ENCODE results near the gene C1orf159. TPM values are rescaled to one million over a fixed set of nuclear protein-coding genes. Genes with fewer than 3 reads are reported as not detected.

The C1orf159 gene
- total RNA-seq, 4 donors from 2014 or later = 2.8 to 6.4 (median 5.3) TPM

DNA sequence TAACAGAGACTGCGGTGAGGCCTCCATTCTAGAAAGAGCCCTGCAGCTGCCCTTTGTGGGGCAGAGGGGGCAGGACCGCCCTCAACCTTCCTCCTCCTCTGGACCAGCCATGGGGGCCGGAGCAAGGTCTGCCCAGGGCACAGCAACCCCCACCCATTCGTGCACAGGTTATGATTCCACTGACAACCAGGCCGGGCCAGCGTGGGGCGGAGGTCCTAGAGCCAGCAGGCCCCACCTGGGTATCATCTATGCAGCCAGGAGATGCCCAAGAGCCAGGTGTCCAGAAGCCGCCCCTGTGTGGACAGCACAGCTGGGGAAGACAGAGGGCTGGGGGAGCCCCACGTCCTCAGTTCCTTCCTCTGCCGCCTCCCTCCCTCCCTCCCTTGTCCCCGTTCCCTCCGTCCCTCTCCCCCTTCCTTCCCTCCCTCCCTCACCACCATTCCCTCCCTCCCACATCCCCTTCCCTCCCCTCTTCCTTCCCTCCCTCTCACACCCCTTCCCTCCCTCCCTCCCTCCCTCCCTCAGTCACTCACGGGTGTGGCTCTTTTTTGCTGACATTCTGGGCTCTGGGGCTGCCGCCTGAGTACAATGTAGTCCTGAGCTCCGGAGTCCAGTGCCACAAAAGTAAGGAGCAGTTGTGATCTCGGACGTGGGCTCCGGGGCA, 54.1 kb downstream of the C1orf159 start:
- intact Hi-C loops (cut with DNase I; ENCODE audit: low total_unique reads) = no loop called here
- H3K4me1 ChIP-seq = peaks cover 10 to 18% of the 10 kb centered on the region in 2 donors

GRCh38 chr1:1060281-1061000, 55.4 kb downstream of the C1orf159 start:
- TF ChIP-seq POLR2A (IDR thresholded peaks at IDR 0.05) = no peak
- Histone ChIP-seq H3K27me3 (peaks cover 48 to 58% (median 51%) of the 10 kb centered on the region in 3 donors), H3K9me3 (no peaks in the 10 kb centered on the region), H3K4me1 (peaks cover 10 to 18% of the 10 kb centered on the region in 2 donors), H3K4me3 (no peak overlapping the region), H3K36me3 (no peaks in the 10 kb centered on the region), H3K27ac (no peak overlapping the region)
- intact Hi-C loops (cut with DNase I; ENCODE audit: low total_unique reads) (no loop called here), in situ Hi-C loops (cut with MboI; ENCODE audit: low sequenced_read_pairs in 4 of 4) (loop anchor here in 2 of 4 donors (10.0 kb wide), 1 partner anchor 76 kb away; the partner anchor contains the start of gene PERM1 (in 2 of the 2))
- ATAC-seq (no peak), DNase-seq (no peak)

More for the DNA sequence above, 54.1 kb downstream of the C1orf159 start:
- Histone ChIP-seq H3K9me3 (no peaks in the 10 kb centered on the region), H3K4me3 (no peak overlapping the region), H3K27ac (no peak overlapping the region), H3K36me3 (no peaks in the 10 kb centered on the region), H3K27me3 (peaks cover 54 to 59% (median 58%) of the 10 kb centered on the region in 3 donors)
- DNase-seq (no peak), ATAC-seq (no peak)
- in situ Hi-C loops (cut with MboI; ENCODE audit: low sequenced_read_pairs in 4 of 4) = loop anchor here in 2 of 4 donors (10.0 kb wide), 1 partner anchor 77 kb away; the partner anchor contains the start of gene PERM1 (in 2 of the 2)
- TF ChIP-seq CTCF (IDR thresholded peaks at IDR 0.05 in 4 of 5, conservative IDR thresholded peaks at IDR 0.05 in 1 of 5) (no peak), POLR2A (IDR thresholded peaks at IDR 0.05) (no peak)

- H3K36me3 ChIP-seq = no peaks in the 10 kb centered on the region
- in situ Hi-C loops (cut with MboI; ENCODE audit: low sequenced_read_pairs in 4 of 4) (loop anchor here in 2 of 4 donors (10.0 kb wide), 1 partner anchor 75 kb away; the partner anchor contains the start of gene PERM1 (in 2 of the 2)), intact Hi-C loops (cut with DNase I; ENCODE audit: low total_unique reads) (loop anchor here (2.0 kb wide), 1 partner anchor 19 kb away; no protein-coding TSS in a partner anchor)
- DNase-seq (peak; percentile 65 to 82), ATAC-seq (peak; percentile 88 to 93)
- peak overlapping the region; percentile 47 to 83 (median 64) for H3K4me3 ChIP-seq
- H3K27ac ChIP-seq = no peak overlapping the region
- H3K4me1 ChIP-seq = peaks cover 10 to 18% of the 10 kb centered on the region in 2 donors
- H3K27me3 ChIP-seq = peaks cover 48 to 56% (median 51%) of the 10 kb centered on the region in 3 donors
- H3K9me3 ChIP-seq = no peaks in the 10 kb centered on the region
- TF ChIP-seq CTCF (IDR thresholded peaks at IDR 0.05 in 4 of 5, conservative IDR thresholded peaks at IDR 0.05 in 1 of 5) (peak in 1 of 5 experiments; percentile 6), POLR2A (IDR thresholded peaks at IDR 0.05) (peak in 1 of 2 donors; percentile 13)
These were observed 56.2 kb downstream of the C1orf159 start for GRCh38 chr1:1059494-1060280.

DNA sequence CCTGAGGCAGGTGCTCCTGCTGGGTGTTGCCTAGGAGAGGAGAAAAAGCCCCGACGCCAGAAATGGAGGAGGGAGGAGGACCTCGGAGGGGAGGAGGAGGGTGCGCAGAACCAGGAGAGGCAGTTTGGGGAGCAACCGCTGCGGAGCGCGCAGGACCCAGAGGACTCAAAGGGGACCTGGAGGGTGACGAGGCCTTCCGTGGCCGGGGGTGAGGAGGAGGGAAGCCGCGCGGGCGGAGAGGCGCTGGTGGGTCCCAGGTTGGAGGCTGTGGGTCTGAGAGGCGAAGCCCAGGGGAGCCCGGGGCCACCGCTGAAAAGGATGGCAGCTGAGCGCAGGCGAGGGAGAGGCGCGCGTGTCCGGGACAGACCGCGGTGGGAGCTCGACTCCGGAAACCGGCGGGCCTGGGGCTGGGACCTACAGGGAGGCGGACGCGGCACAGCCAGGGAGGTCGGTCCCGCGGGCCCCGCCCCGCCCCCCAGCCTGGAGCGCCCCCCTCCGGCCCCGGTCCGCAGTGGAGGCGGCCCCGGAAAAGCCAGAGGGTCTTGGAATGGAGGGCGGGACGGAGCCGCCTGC, 56.9 kb downstream of the C1orf159 start:
- H3K9me3 ChIP-seq = no peaks in the 10 kb centered on the region
- H3K36me3 ChIP-seq = no peaks in the 10 kb centered on the region
- in situ Hi-C loops (cut with MboI; ENCODE audit: low sequenced_read_pairs in 4 of 4) (no loop called here), intact Hi-C loops (cut with DNase I; ENCODE audit: low total_unique reads) (loop anchor here (2.0 kb wide), 1 partner anchor 18 kb away; no protein-coding TSS in a partner anchor)
- no peak for DNase-seq
- H3K4me3 ChIP-seq = peak overlapping the region; percentile 47 to 83 (median 64)
- ATAC-seq = peak; percentile 57 to 62
- peaks cover 42 to 50% (median 45%) of the 10 kb centered on the region in 3 donors for H3K27me3 ChIP-seq
- TF ChIP-seq POLR2A (IDR thresholded peaks at IDR 0.05) (no peak), CTCF (IDR thresholded peaks at IDR 0.05 in 4 of 5, conservative IDR thresholded peaks at IDR 0.05 in 1 of 5) (peak in 1 of 5 experiments; percentile 53)
- peaks cover 10 to 15% of the 10 kb centered on the region in 2 donors for H3K4me1 ChIP-seq
- H3K27ac ChIP-seq = no peak overlapping the region

Data from gastrocnemius medialis (tissue), 4 donors.